ENCODE measurements around the gene INAFM2.

The INAFM2 gene

DNA sequence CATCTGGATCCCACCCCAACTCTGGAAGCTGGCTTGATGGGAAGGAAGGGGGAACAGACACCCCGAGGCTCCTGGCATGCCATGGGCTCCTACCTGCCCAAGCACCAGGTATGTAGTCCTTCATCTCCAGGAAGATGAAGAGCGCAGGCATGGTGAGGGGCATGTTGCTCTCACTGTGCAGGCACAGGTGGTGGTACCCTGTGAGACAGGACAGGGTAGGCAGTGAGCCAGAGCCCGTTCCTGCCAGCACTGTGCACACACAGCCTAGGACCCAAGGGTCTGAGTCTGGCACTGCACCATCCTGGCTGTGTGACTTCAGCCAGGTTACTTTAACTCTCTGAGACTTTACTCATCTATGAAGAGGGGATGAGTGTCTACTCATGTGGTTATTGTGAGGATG, 31.2 kb upstream of the INAFM2 start:
- Mint-ChIP-seq H3K27me3 (no peaks in the 10 kb centered on the region), H3K27ac (ENCODE audit: low read depth) (no peak overlapping the region), H3K4me1 (no peaks in the 10 kb centered on the region), H3K4me3 (no peak overlapping the region), H3K36me3 (ENCODE audit: insufficient read depth) (peaks cover 15% of the 10 kb centered on the region), H3K9me3 (no peaks in the 10 kb centered on the region)
- DNase-seq (ENCODE audit: low spot score in 2 of 2) (no peak), ATAC-seq (replicated peaks; ENCODE audit: extremely low read depth, poor library complexity, severe bottlenecking) (no peak)

GRCh38 chr15:40293006-40293405, 30.5 kb upstream of the INAFM2 start:
- Mint-ChIP-seq H3K27me3 (no peaks in the 10 kb centered on the region), H3K27ac (ENCODE audit: low read depth) (no peak overlapping the region), H3K9me3 (no peaks in the 10 kb centered on the region), H3K36me3 (ENCODE audit: insufficient read depth) (peaks cover 18% of the 10 kb centered on the region), H3K4me1 (no peaks in the 10 kb centered on the region), H3K4me3 (no peak overlapping the region)
- ATAC-seq (replicated peaks; ENCODE audit: extremely low read depth, poor library complexity, severe bottlenecking) (no peak), DNase-seq (ENCODE audit: low spot score in 2 of 2) (no peak)

DNA sequence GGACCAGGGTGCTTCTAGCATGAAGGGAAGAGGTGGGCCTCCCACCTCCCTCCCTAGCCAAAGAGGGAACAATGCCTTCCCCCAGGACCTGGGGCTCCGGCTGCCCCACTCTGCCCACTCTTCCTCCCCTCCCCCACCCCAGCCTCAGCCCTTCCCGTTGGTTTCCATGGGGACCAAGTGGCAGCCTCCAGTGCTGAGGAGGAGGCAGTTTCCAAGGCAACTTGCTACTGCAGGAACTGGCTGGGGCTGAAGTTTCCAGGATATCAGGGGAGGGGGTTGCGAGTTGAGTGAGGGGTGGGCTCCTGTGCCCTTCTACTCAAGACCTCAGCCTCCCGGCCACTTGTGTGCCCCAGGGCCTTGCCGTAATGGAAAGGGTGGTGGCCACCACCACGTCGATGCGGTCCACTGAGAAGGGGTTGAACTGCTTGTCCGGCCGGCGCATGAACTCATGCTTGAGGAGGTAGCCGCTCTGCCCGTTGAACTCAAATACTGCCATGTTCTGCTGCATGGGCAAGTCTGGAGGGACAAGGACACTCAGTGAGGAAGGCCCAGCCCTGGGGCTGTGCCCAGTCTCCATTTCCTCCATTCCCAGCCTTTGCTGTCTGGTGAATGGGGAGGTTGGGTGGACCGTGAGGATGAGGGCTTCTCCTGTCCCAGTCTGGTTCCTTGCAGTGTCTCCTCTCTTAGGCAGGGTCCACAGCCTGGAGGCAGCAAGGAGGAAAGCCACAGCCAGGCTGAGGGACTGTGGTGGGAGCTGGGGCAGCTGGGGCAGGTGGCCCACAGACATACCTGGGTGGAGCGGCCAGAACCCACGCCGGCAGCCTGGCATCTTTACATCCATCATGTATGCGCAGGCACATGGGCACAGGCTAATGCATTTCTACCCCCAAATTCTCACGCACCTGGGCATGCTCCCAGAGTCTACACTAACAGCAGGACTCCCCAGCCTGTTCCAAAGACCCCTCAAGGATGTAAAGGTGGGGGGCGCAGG, 29.3 kb upstream of the INAFM2 start:
- no peak overlapping the region for H3K27ac Mint-ChIP-seq (ENCODE audit: low read depth)
- H3K27me3 Mint-ChIP-seq = no peaks in the 10 kb centered on the region
- H3K4me1 Mint-ChIP-seq = no peaks in the 10 kb centered on the region
- H3K36me3 Mint-ChIP-seq (ENCODE audit: insufficient read depth) = peaks cover 23% of the 10 kb centered on the region
- H3K4me3 Mint-ChIP-seq = no peak overlapping the region
- no peak for DNase-seq (ENCODE audit: low spot score in 2 of 2)
- ATAC-seq (replicated peaks; ENCODE audit: extremely low read depth, poor library complexity, severe bottlenecking) = no peak
- H3K9me3 Mint-ChIP-seq = no peaks in the 10 kb centered on the region

DNA sequence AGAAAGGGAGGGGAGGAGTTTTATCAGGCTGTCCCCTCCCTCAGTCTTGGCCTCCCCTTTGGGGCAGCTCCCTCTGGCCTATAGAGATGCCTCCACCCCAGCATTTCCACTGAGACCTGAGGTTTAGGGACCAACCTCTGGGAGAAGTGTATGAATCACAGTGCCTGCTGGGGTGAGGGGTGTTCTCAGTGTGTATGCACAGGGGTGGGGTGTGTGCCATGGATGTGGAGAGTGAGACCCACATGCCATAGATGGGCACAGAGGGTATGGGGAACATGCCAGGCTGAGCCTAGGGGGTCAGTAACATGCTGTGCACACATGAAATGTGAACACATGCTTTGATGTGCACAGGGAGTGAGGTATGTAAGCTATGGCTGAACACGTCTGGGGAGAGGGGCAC, 28.2 kb upstream of the INAFM2 start:
- Mint-ChIP-seq H3K27ac (ENCODE audit: low read depth) (no peak overlapping the region), H3K36me3 (ENCODE audit: insufficient read depth) (peaks cover 24% of the 10 kb centered on the region)
- no peak for ATAC-seq (replicated peaks; ENCODE audit: extremely low read depth, poor library complexity, severe bottlenecking)

DNA sequence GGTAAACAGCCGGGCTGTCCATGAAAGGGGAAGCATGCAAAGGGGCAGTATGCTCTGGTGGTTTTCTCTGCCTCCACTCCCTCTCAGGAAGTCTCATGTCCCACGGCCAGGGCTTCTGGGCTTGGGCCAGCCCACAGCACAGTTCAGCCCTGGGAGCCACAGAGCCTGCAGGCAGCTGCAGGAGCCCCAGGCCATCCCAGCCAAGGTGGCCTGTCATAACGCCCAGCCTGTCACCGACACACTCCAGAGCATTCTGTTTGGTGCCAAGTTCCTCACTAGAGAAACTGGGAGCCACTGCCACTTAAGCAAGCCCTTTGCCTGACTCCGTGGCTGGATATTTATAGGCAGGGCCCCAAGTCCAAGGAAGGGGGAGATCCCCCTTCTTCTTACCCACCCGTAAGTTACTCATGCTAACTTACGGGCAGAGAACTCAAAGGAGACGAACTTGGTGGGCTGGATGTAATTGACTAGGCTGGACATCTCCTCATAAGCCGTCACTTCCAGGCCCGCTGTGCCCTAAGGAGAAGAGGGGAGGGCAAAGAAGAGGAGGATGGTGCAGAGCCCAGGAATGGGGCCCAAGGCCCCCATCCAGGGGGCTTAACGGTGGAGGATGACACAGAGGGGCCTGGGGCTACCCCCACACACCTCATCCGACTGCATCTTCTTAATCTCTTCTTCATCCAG, 27.5 kb upstream of the INAFM2 start:
- H3K27ac Mint-ChIP-seq (ENCODE audit: low read depth) = no peak overlapping the region
- peaks cover 5% of the 10 kb centered on the region for H3K4me1 Mint-ChIP-seq
- DNase-seq (ENCODE audit: low spot score in 2 of 2) (no peak), ATAC-seq (replicated peaks; ENCODE audit: extremely low read depth, poor library complexity, severe bottlenecking) (no peak)
- H3K4me3 Mint-ChIP-seq = no peak overlapping the region
- H3K9me3 Mint-ChIP-seq = no peaks in the 10 kb centered on the region
- no peaks in the 10 kb centered on the region for H3K27me3 Mint-ChIP-seq
- H3K36me3 Mint-ChIP-seq (ENCODE audit: insufficient read depth) = peaks cover 32% of the 10 kb centered on the region

More for the DNA sequence above, 28.2 kb upstream of the INAFM2 start:
- no peak overlapping the region for H3K4me3 Mint-ChIP-seq
- no peaks in the 10 kb centered on the region for H3K4me1 Mint-ChIP-seq
- DNase-seq (ENCODE audit: low spot score in 2 of 2) = no peak
- no peaks in the 10 kb centered on the region for H3K27me3 Mint-ChIP-seq
- no peaks in the 10 kb centered on the region for H3K9me3 Mint-ChIP-seq

GRCh38 chr15:40296561-40297230, 26.8 kb upstream of the INAFM2 start:
- H3K4me3 Mint-ChIP-seq = no peak overlapping the region
- peaks cover 33% of the 10 kb centered on the region for H3K36me3 Mint-ChIP-seq (ENCODE audit: insufficient read depth)
- H3K27ac Mint-ChIP-seq (ENCODE audit: low read depth) = no peak overlapping the region
- H3K4me1 Mint-ChIP-seq = peaks cover 5% of the 10 kb centered on the region
- H3K27me3 Mint-ChIP-seq = no peaks in the 10 kb centered on the region
- DNase-seq (ENCODE audit: low spot score in 2 of 2) (no peak), ATAC-seq (replicated peaks; ENCODE audit: extremely low read depth, poor library complexity, severe bottlenecking) (no peak)
- no peaks in the 10 kb centered on the region for H3K9me3 Mint-ChIP-seq

GRCh38 chr15:40297356-40297755, 26.1 kb upstream of the INAFM2 start:
- no peak overlapping the region for H3K4me3 Mint-ChIP-seq
- H3K9me3 Mint-ChIP-seq = no peaks in the 10 kb centered on the region
- peaks cover 35% of the 10 kb centered on the region for H3K36me3 Mint-ChIP-seq (ENCODE audit: insufficient read depth)
- ATAC-seq (replicated peaks; ENCODE audit: extremely low read depth, poor library complexity, severe bottlenecking) = no peak
- peak overlapping the region; percentile 15 for H3K27ac Mint-ChIP-seq (ENCODE audit: low read depth)
- H3K4me1 Mint-ChIP-seq = peaks cover 5% of the 10 kb centered on the region
- no peak for DNase-seq (ENCODE audit: low spot score in 2 of 2)
- no peaks in the 10 kb centered on the region for H3K27me3 Mint-ChIP-seq

DNA sequence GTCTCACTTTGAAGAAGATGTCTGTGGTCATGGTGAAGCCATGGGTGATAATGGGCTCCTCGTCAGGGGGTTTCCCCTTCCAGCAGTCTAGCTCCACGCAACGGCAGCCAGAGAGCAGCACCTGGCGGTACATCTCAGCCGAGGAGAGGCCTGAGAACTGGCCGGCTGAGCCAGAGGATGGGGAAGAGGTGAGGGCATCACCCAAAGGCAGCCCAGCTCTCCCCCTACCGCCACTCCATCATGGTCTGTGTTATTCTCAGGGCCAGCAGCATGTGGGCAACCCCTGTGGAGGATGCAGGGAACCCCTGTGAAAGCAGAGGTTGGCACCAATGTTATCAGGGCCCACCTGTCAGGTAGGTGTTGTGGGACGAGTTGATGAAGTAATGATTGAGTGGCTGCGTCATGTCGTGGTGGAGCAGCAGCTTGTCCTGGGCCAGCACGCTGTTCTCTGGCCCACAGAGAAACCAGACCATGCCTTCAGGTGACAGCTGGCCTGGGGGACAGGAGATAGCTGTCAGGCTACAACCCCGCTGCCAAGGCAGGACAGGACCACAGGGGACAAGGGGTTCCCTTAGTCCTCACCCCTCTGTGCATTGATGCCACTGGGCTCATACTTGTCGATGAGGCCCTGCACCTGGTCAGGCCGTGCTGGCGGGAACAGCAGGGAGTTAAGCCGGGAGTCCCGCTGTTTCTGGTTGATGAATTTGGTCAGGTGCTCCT, 25.1 kb upstream of the INAFM2 start:
- ATAC-seq (replicated peaks; ENCODE audit: extremely low read depth, poor library complexity, severe bottlenecking) (no peak), DNase-seq (ENCODE audit: low spot score in 2 of 2) (no peak)
- Mint-ChIP-seq H3K27ac (ENCODE audit: low read depth) (no peak overlapping the region), H3K36me3 (ENCODE audit: insufficient read depth) (peaks cover 40% of the 10 kb centered on the region), H3K4me3 (no peak overlapping the region), H3K27me3 (no peaks in the 10 kb centered on the region), H3K9me3 (no peaks in the 10 kb centered on the region), H3K4me1 (peaks cover 6% of the 10 kb centered on the region)

DNA sequence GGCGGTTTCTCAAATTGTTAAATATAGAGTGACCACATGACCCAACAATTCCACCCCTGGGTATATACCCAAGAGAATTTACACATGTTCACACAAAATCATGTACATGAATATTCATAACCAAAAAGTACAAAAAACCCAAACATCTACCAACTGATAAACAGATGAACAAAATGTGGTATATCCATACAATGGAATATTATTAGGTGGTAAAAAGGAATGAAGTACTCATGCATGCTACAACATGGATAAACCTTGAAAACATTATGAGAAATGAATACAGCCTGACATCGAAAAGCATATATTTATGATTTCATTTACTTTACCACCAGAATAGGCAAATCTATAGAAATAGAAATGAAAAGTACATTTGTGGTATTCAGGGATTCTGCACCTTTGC, 23.1 kb upstream of the INAFM2 start:
- DNase-seq (ENCODE audit: low spot score in 2 of 2) (no peak), ATAC-seq (replicated peaks; ENCODE audit: extremely low read depth, poor library complexity, severe bottlenecking) (no peak)
- Mint-ChIP-seq H3K4me1 (peaks cover 26% of the 10 kb centered on the region), H3K27ac (ENCODE audit: low read depth) (no peak overlapping the region), H3K27me3 (no peaks in the 10 kb centered on the region), H3K9me3 (no peaks in the 10 kb centered on the region), H3K36me3 (ENCODE audit: insufficient read depth) (peaks cover 37% of the 10 kb centered on the region), H3K4me3 (no peak overlapping the region)

- Mint-ChIP-seq H3K36me3 (ENCODE audit: insufficient read depth) (peaks cover 37% of the 10 kb centered on the region), H3K9me3 (no peaks in the 10 kb centered on the region)
Measured at GRCh38 chr15:40300771-40301170, 22.7 kb upstream of the INAFM2 start.

GRCh38 chr15:40301467-40302179, 21.9 kb upstream of the INAFM2 start:
- ATAC-seq (replicated peaks; ENCODE audit: extremely low read depth, poor library complexity, severe bottlenecking) (no peak), DNase-seq (ENCODE audit: low spot score in 2 of 2) (no peak)
- no peak overlapping the region for H3K27ac Mint-ChIP-seq (ENCODE audit: low read depth)
- H3K4me1 Mint-ChIP-seq = peaks cover 37% of the 10 kb centered on the region
- H3K36me3 Mint-ChIP-seq (ENCODE audit: insufficient read depth) = peaks cover 37% of the 10 kb centered on the region
- no peak overlapping the region for H3K4me3 Mint-ChIP-seq
- no peaks in the 10 kb centered on the region for H3K9me3 Mint-ChIP-seq
- no peaks in the 10 kb centered on the region for H3K27me3 Mint-ChIP-seq

More at GRCh38 chr15:40300771-40301170, 22.7 kb upstream of the INAFM2 start:
- no peak overlapping the region for H3K27ac Mint-ChIP-seq (ENCODE audit: low read depth)
- H3K4me1 Mint-ChIP-seq = peaks cover 29% of the 10 kb centered on the region
- DNase-seq (ENCODE audit: low spot score in 2 of 2) = no peak
- no peak for ATAC-seq (replicated peaks; ENCODE audit: extremely low read depth, poor library complexity, severe bottlenecking)
- H3K4me3 Mint-ChIP-seq = no peak overlapping the region
- no peaks in the 10 kb centered on the region for H3K27me3 Mint-ChIP-seq
